Left forelimb (tissue), 1 donor: ENCODE measurements around the gene OGFOD3.

Experiments used
- DNase-seq: peaks from one replicate; pipeline ENCODE4 v3.0.0-alpha.2; 2018; ENCODE audit warnings: low spot score

The OGFOD3 gene

GRCh38 chr17:82405051-82405450 lies 13.3 kb downstream of the OGFOD3 start:
- no peak for DNase-seq

GRCh38 chr17:82403662-82404660 lies 14.4 kb downstream of the OGFOD3 start:
- DNase-seq: no peak

- no peak for DNase-seq
Observed at GRCh38 chr17:82402865-82403264, 15.5 kb downstream of the OGFOD3 start.

- no peak for DNase-seq
Observed at GRCh38 chr17:82400830-82401229, 17.6 kb downstream of the OGFOD3 start.

GRCh38 chr17:82400206-82400605 lies 18.2 kb downstream of the OGFOD3 start:
- no peak for DNase-seq

- DNase-seq: peak; percentile 83
Observed at GRCh38 chr17:82399601-82400101, 18.7 kb downstream of the OGFOD3 start.

GRCh38 chr17:82399041-82399441 lies 19.3 kb downstream of the OGFOD3 start:
- DNase-seq: peak; percentile 86

- no peak for DNase-seq
Observed at GRCh38 chr17:82397449-82398335, 20.7 kb downstream of the OGFOD3 start.

GRCh38 chr17:82396601-82397435 lies 21.6 kb downstream of the OGFOD3 start:
- DNase-seq: no peak

GRCh38 chr17:82394278-82394677 lies 24.1 kb downstream of the OGFOD3 start:
- no peak for DNase-seq

- no peak for DNase-seq
Observed at GRCh38 chr17:82392941-82393340, 25.4 kb downstream of the OGFOD3 start.

- DNase-seq: no peak
Observed at GRCh38 chr17:82392209-82392920, 26.0 kb downstream of the OGFOD3 start.

- no peak for DNase-seq
Observed at GRCh38 chr17:82391496-82392066, 26.8 kb downstream of the OGFOD3 start.

- no peak for DNase-seq
Observed at GRCh38 chr17:82390860-82391435, 27.4 kb downstream of the OGFOD3 start.

- no peak for DNase-seq
Observed at GRCh38 chr17:82390015-82390859, 28.1 kb downstream of the OGFOD3 start.

GRCh38 chr17:82389379-82389778 lies 29.0 kb downstream of the OGFOD3 start:
- DNase-seq: no peak

GRCh38 chr17:82388922-82389283 lies 29.5 kb downstream of the OGFOD3 start:
- no peak for DNase-seq

- no peak for DNase-seq
Observed at GRCh38 chr17:82388223-82388921, 30.0 kb downstream of the OGFOD3 start.

GRCh38 chr17:82387705-82388106 lies 30.7 kb downstream of the OGFOD3 start:
- no peak for DNase-seq
